Measurements from ENCODE around the gene PCMT1. TPM values are rescaled to one million over a fixed set of nuclear protein-coding genes. Genes with fewer than 3 reads are reported as not detected.

Gene PCMT1
- total RNA-seq, 3 donors from 2014 or later (not counting 1 experiment from before 2014, with no cell fraction given): 31.7 to 53.6 (median 41.5) TPM

GRCh38 chr6:149771185-149771584, 21.6 kb downstream of the PCMT1 start:
- Mint-ChIP-seq H3K9me3 (no peaks in the 10 kb centered on the region), H3K4me3 (no peak overlapping the region), H3K36me3 (no peaks in the 10 kb centered on the region), H3K27me3 (ENCODE audit: low read depth in 2 of 2) (no peaks in the 10 kb centered on the region), H3K27ac (peak overlapping the region in 1 of 2 donors; percentile 47), H3K4me1 (peaks cover 5 to 11% of the 10 kb centered on the region in 2 donors)
- peaks cover 23% of the 10 kb centered on the region for H3K36me3 ChIP-seq (ENCODE audit: control insufficient read depth, insufficient read depth, low read length)
- ATAC-seq (no peak), DNase-seq (no peak)
- H3K9me3 ChIP-seq (ENCODE audit: control insufficient read depth, insufficient read depth, low read length): no peaks in the 10 kb centered on the region
- no peak overlapping the region for H3K27ac ChIP-seq (ENCODE audit: low read length)
- no peak overlapping the region for H3K4me3 ChIP-seq (ENCODE audit: low read length)
- intact Hi-C loops (cut with micrococcal nuclease): no loop called here
- no peaks in the 10 kb centered on the region for H3K4me1 ChIP-seq (ENCODE audit: control insufficient read depth, insufficient read depth, low read length)
- TF ChIP-seq, protein P1, sequence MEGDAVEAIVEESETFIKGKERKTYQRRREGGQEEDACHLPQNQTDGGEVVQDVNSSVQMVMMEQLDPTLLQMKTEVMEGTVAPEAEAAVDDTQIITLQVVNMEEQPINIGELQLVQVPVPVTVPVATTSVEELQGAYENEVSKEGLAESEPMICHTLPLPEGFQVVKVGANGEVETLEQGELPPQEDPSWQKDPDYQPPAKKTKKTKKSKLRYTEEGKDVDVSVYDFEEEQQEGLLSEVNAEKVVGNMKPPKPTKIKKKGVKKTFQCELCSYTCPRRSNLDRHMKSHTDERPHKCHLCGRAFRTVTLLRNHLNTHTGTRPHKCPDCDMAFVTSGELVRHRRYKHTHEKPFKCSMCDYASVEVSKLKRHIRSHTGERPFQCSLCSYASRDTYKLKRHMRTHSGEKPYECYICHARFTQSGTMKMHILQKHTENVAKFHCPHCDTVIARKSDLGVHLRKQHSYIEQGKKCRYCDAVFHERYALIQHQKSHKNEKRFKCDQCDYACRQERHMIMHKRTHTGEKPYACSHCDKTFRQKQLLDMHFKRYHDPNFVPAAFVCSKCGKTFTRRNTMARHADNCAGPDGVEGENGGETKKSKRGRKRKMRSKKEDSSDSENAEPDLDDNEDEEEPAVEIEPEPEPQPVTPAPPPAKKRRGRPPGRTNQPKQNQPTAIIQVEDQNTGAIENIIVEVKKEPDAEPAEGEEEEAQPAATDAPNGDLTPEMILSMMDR (IDR thresholded peaks at IDR 0.05): no peak
- 100% methylated on average over 1 of the region's 3 CpGs for WGBS (ENCODE audit: insufficient coverage)
- H3K27me3 ChIP-seq (ENCODE audit: control insufficient read depth, insufficient read depth, low read length): no peaks in the 10 kb centered on the region

DNA sequence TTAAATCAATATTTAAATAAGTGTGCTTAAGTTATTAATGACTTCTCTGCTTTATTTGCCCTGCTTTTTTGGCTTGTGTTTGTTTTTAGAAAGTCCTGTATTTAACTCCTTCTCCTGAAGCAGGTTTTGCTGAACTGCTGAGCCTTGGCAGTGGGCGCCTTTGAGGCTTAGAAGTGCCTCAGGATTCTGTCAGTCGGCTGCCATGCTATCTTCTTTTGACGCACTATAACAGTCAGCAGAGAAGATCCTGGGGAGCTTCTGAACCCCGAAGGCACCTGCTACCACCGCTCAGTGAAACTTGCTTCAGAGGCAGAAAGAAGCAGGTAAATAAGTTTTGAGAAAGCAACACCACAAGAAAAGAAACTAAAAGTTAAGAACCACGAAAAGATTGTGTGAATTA, 22.4 kb downstream of the PCMT1 start:
- 86% methylated on average over 5 of the region's 6 CpGs for WGBS (ENCODE audit: insufficient coverage)
- no peaks in the 10 kb centered on the region for H3K9me3 Mint-ChIP-seq
- intact Hi-C loops (cut with micrococcal nuclease): no loop called here
- no peak overlapping the region for H3K27ac Mint-ChIP-seq
- no peak overlapping the region for H3K4me3 Mint-ChIP-seq
- no peak overlapping the region for H3K4me3 ChIP-seq (ENCODE audit: low read length)
- H3K27me3 ChIP-seq (ENCODE audit: control insufficient read depth, insufficient read depth, low read length): no peaks in the 10 kb centered on the region
- no peaks in the 10 kb centered on the region for H3K36me3 Mint-ChIP-seq
- peaks cover 20% of the 10 kb centered on the region for H3K36me3 ChIP-seq (ENCODE audit: control insufficient read depth, insufficient read depth, low read length)
- TF ChIP-seq, protein P1 (IDR thresholded peaks at IDR 0.05): no peak
- no peaks in the 10 kb centered on the region for H3K4me1 ChIP-seq (ENCODE audit: control insufficient read depth, insufficient read depth, low read length)
- ATAC-seq: no peak
- DNase-seq: no peak
- peaks cover 5 to 11% of the 10 kb centered on the region in 2 donors for H3K4me1 Mint-ChIP-seq
- no peak overlapping the region for H3K27ac ChIP-seq (ENCODE audit: low read length)
- H3K27me3 Mint-ChIP-seq (ENCODE audit: low read depth in 2 of 2): no peaks in the 10 kb centered on the region
- H3K9me3 ChIP-seq (ENCODE audit: control insufficient read depth, insufficient read depth, low read length): no peaks in the 10 kb centered on the region

DNA sequence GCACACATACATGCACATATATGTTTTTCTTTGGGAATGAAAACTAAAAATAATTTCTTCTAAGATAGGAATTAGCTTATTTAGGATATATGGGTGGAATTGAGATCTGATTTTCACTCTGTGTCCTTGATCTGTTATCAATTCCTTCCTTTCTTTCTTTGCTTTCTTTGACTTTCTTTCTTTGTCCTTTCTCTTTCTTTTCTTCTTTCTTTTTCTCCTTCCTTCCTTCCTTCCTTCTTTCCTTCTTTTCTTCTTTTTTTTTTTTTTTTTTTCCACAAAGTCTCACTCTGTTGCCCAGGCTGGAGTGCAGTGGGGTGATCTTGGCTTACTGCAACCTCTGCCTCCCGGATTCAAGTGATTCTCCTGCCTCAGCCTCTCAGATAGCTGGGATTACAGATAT, 28.1 kb downstream of the PCMT1 start:
- no peaks in the 10 kb centered on the region for H3K9me3 ChIP-seq (ENCODE audit: control insufficient read depth, insufficient read depth, low read length)
- no CpG with 5 or more reads among the region's 1 CpG for WGBS (ENCODE audit: insufficient coverage)
- H3K4me3 ChIP-seq (ENCODE audit: low read length): no peak overlapping the region
- intact Hi-C loops (cut with micrococcal nuclease): no loop called here
- TF ChIP-seq, protein P1 (IDR thresholded peaks at IDR 0.05): no peak
- no peaks in the 10 kb centered on the region for H3K27me3 Mint-ChIP-seq (ENCODE audit: low read depth in 2 of 2)
- H3K4me1 Mint-ChIP-seq: peaks cover 0 to 4% of the 10 kb centered on the region in 2 donors
- DNase-seq (no peak), ATAC-seq (no peak)
- H3K4me3 Mint-ChIP-seq: no peak overlapping the region
- H3K36me3 Mint-ChIP-seq: no peaks in the 10 kb centered on the region
- H3K27ac ChIP-seq (ENCODE audit: low read length): no peak overlapping the region
- H3K9me3 Mint-ChIP-seq: no peaks in the 10 kb centered on the region
- no peak overlapping the region for H3K27ac Mint-ChIP-seq
- H3K4me1 ChIP-seq (ENCODE audit: control insufficient read depth, insufficient read depth, low read length): no peaks in the 10 kb centered on the region
- H3K27me3 ChIP-seq (ENCODE audit: control insufficient read depth, insufficient read depth, low read length): no peaks in the 10 kb centered on the region
- peaks cover 18% of the 10 kb centered on the region for H3K36me3 ChIP-seq (ENCODE audit: control insufficient read depth, insufficient read depth, low read length)

DNA sequence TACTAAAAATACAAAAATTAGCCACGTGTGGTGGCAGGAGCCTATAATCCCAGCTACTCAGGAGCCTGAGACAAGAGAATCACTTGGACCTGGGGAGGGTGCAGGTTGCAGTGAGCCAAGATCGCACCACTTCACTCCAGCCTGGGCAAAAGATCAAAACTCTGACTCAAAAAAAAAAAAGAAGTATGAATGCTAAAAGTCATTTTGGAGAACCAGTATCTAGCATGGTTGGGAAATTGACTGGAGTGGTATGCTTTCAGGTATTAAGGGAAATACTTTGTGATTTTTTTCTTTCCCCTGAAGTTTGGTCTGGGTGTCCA, 30.1 kb downstream of the PCMT1 start:
- TF ChIP-seq, protein P1 (IDR thresholded peaks at IDR 0.05): no peak
- intact Hi-C loops (cut with micrococcal nuclease): no loop called here
- ATAC-seq (no peak), DNase-seq (no peak)
- Mint-ChIP-seq H3K4me3 (no peak overlapping the region), H3K27me3 (ENCODE audit: low read depth in 2 of 2) (no peaks in the 10 kb centered on the region), H3K36me3 (no peaks in the 10 kb centered on the region), H3K4me1 (peaks cover 0 to 4% of the 10 kb centered on the region in 2 donors), H3K27ac (no peak overlapping the region), H3K9me3 (no peaks in the 10 kb centered on the region)
- H3K27me3 ChIP-seq (ENCODE audit: control insufficient read depth, insufficient read depth, low read length): no peaks in the 10 kb centered on the region
- peaks cover 18% of the 10 kb centered on the region for H3K36me3 ChIP-seq (ENCODE audit: control insufficient read depth, insufficient read depth, low read length)
- H3K9me3 ChIP-seq (ENCODE audit: control insufficient read depth, insufficient read depth, low read length): no peaks in the 10 kb centered on the region
- WGBS (ENCODE audit: insufficient coverage): 50% methylated on average over 2 of the region's 2 CpGs
- H3K27ac ChIP-seq (ENCODE audit: low read length): no peak overlapping the region
- no peaks in the 10 kb centered on the region for H3K4me1 ChIP-seq (ENCODE audit: control insufficient read depth, insufficient read depth, low read length)
- H3K4me3 ChIP-seq (ENCODE audit: low read length): no peak overlapping the region

Data from natural killer cell (primary cell).